ENCODE data around the gene CXXC4.

DNA sequence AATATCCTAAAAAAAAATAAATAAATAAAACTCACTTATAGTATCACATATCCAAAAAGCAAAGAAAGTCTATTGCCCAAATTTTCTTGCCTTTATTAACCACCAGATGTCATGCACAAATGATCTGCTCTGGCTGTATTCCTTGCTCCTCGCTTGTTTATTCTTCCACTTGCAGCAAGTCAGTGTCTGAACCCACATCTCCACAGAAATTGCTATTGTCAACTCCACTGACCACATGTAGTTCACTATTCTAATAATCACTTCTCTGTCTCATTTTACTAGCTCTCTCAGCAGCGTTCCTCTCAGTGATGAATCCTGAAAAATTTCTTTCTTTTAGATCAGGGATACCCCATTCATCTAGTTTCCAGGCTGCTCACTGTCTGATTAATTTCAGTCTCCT is 29.3 kb upstream of the CXXC4 start:
- no peak for TF ChIP-seq EZH2 (IDR thresholded peaks at IDR 0.05; ENCODE audit: borderline replicate concordance)
- no peak for TF ChIP-seq CTCF (IDR thresholded peaks at IDR 0.05; ENCODE audit: poor library complexity)
- TF ChIP-seq EZH2phosphoT487 (IDR thresholded peaks at IDR 0.05; ENCODE audit: low read depth, severe bottlenecking, unreplicated experiment), result no peak
